Sigmoid colon (tissue), 7 donors: Measurements from ENCODE around the gene IRAG1. TPM values are rescaled to one million over a fixed set of nuclear protein-coding genes. Genes with fewer than 3 reads are reported as not detected.

Experiments
- DNase-seq: peaks from one replicate; pipeline ENCODE4 v3.0.0-alpha.2; 2019
- H3K27ac ChIP-seq, 4 donors: fragments of 200-600 bp; sonication (generic); one replicate each; pipeline ENCODE4 v1.5.1; 2016 to 2019; ENCODE audit warnings: mild to moderate bottlenecking in 1 of 4
- H3K27me3 ChIP-seq, 3 donors: fragments of 200-600 bp; sonication (generic); one replicate each; pipeline ENCODE4 v1.5.1; 2019; ENCODE audit warnings: mild to moderate bottlenecking in 1 of 3
- H3K36me3 ChIP-seq, 4 donors: fragments of 200-600 bp; sonication (generic); one replicate each; pipeline ENCODE4 v1.5.1; 2016 to 2019
- H3K4me1 ChIP-seq, 4 donors: fragments of 200-600 bp; sonication (generic); one replicate each; pipeline ENCODE4 v1.5.1; 2017 to 2019
- H3K4me3 ChIP-seq, 4 donors: fragments of 200-600 bp; sonication (generic); one replicate each; pipeline ENCODE4 v1.5.1; 2017 to 2019; ENCODE audit warnings: mild to moderate bottlenecking in 2 of 4, moderate library complexity in 1 of 4
- H3K9me3 ChIP-seq, 4 donors: fragments of 200-600 bp in 3 of 4; sonication (generic) in 3 of 4; one replicate each; pipeline versions ENCODE4 v1.5.1 to v1.6.1; 2013 to 2019
- CTCF ChIP-seq, 4 experiments: fragments of 450-650 bp in 3 of 4; fragments of 200-600 bp in 1 of 4; IDR thresholded peaks; one replicate each; pipeline ENCODE4 v1.5.1; 2016 to 2019; ENCODE audit warnings: antibody characterized with exemption in 4 of 4, mild to moderate bottlenecking in 3 of 4, moderate library complexity in 2 of 4
- EP300 ChIP-seq, 4 donors: sonication (generic); formaldehyde crosslinking; IDR thresholded peaks; one replicate each; pipeline ENCODE4 v1.6.1; 2017; ENCODE audit warnings: antibody characterized with exemption in 4 of 4
- POLR2A ChIP-seq, 2 donors: fragments of 450-650 bp; IDR thresholded peaks; one replicate each; pipeline ENCODE4 v1.6.1; 2016; ENCODE audit warnings: antibody characterized with exemption in 2 of 2, mild to moderate bottlenecking in 2 of 2, moderate library complexity in 2 of 2
- POLR2AphosphoS5 ChIP-seq, 4 donors: sonication (generic); formaldehyde crosslinking; IDR thresholded peaks; one replicate each; pipeline ENCODE4 v1.6.1; 2017; ENCODE audit warnings: antibody characterized with exemption in 4 of 4
- WGBS, 2 donors: extraction: QIAGEN DNeasy Blood & Tissue Kit; methylation state at CpG; one replicate each; pipeline ENCODE4 v1.1.7; 2013; 5-methylcytosine and 5-hydroxymethylcytosine counted together
- intact Hi-C: fragments of 100-400 bp; cut with DNase I; formaldehyde crosslinking; loops from one replicate; pipeline ENCODE4 v1.15.1; 2023
- polyA plus RNA-seq, 3 donors: library from polyadenylated mRNA; stranded (reverse); fragments of 200-250 nt; gene quantifications; one replicate each; pipeline ENCODE4 v1.2.3, GENCODE V29; 2013
- total RNA-seq, 4 donors: library from RNA; depleted of rRNA; stranded (reverse); fragments of >200 nt; gene quantifications; one replicate each; pipeline ENCODE4 v1.1.0, GENCODE V29; 2016
- donor health status: healthy with polysubstance abuse.
- donor health status: Bipolar disorder and iron deficiency.
- donor health status: healthy.

The IRAG1 gene
- total and polyA plus RNA-seq, 7 donors, result 1.8 to 153 (median 96.1) TPM

DNA sequence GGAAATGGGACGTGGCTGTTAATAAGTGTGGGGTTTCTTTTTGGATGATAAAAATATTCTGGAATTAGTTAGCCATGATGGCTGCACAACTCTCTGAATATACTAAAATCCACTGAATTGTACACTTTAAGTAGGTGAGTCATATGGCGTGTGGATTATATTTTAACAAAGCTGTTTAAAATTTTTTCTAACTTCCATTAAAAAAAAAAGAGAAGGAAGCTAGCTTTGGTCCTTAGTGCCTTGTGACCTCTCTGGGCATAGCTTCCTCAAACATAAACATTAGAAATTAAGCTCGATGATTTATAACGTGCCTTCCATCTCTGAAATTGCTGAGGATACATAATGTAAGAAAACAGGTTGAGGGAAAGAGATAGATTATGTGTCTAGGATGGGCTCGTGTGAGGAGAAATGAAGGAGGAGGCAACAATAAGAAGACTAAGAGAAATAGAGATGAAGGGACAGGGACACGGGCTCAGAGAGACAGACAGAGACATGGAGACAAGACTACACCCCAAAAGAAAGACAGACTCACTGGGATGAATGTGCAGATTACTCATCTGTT, 20.0 kb downstream of the IRAG1 start:
- peaks cover 0 to 80% (median 72%) of the 10 kb centered on the region in 4 donors for H3K4me1 ChIP-seq
- TF ChIP-seq CTCF (IDR thresholded peaks at IDR 0.05) (no peak), POLR2AphosphoS5 (IDR thresholded peaks at IDR 0.05) (no peak), POLR2A (IDR thresholded peaks at IDR 0.05) (no peak), EP300 (IDR thresholded peaks at IDR 0.05) (no peak)
- no peak for DNase-seq
- H3K36me3 ChIP-seq, result peaks cover 0 to 2% (median under 1%) of the 10 kb centered on the region in 4 donors
- intact Hi-C loops, result loop anchor here (10.0 kb wide), 1 partner anchor 349 kb away; no protein-coding TSS in a partner anchor
- WGBS, 2 donors, result 43 to 45% methylated on average over 6 of the region's 6 CpGs
- H3K9me3 ChIP-seq, result no peaks in the 10 kb centered on the region
- H3K4me3 ChIP-seq, result no peak overlapping the region
- no peaks in the 10 kb centered on the region for H3K27me3 ChIP-seq
- peak overlapping the region; percentile 80 to 85 (median 84) for H3K27ac ChIP-seq

- H3K27ac ChIP-seq, result peak overlapping the region; percentile 75 to 89 (median 84)
- no peaks in the 10 kb centered on the region for H3K9me3 ChIP-seq
- DNase-seq, result no peak
- H3K27me3 ChIP-seq, result no peaks in the 10 kb centered on the region
- TF ChIP-seq POLR2AphosphoS5 (IDR thresholded peaks at IDR 0.05), result no peak
- no peak for TF ChIP-seq EP300 (IDR thresholded peaks at IDR 0.05)
- TF ChIP-seq POLR2A (IDR thresholded peaks at IDR 0.05), result no peak
- no peak for TF ChIP-seq CTCF (IDR thresholded peaks at IDR 0.05)
- no peak overlapping the region for H3K4me3 ChIP-seq
- H3K36me3 ChIP-seq, result no peaks in the 10 kb centered on the region
- intact Hi-C loops, result loop anchor here (10.0 kb wide), 1 partner anchor 345 kb away; no protein-coding TSS in a partner anchor
- 29 to 51% methylated on average over 4 of the region's 4 CpGs for WGBS, 2 donors
- H3K4me1 ChIP-seq, result peaks cover 0 to 94% (median 89%) of the 10 kb centered on the region in 4 donors
These were observed 23.5 kb downstream of the IRAG1 start for GRCh38 chr11:10670099-10670498.

DNA sequence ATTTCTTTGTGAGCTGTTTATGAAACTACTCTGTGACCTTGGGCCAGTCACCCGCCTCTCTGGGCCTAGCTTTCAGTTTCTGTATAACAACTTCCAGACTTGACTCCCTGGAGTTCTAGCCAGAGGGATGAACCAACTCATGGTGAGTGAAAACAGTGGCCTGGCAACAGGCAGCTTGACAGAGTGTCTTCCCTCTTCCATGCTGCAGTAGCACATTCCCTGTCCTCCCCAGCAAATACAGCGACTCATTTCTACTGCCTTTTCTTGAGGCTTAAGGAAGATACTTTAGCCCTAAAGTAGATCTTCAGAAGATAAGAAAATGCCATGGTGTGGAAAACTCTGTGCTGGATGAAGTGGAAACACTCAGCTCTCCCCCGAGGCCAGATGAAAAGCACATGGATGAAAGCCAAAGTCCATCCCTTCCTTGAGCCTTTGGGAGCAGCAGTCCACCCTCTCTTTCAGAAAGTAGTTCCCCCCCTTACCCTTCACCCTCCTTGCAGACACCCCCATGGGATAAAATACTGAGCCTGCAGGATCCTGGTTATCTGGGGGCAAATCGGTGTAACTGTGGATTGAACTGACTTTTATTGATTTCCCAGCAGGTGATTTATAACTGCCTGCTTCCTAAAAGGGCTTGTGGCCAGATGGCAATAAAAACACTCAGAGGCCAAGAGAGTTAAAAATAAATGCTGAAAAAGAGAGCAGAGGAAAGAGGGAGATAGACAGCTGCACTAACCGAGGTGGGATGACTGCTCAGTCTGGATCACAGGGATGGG, 24.1 kb downstream of the IRAG1 start:
- H3K36me3 ChIP-seq, result no peaks in the 10 kb centered on the region
- intact Hi-C loops, result loop anchor here (10.0 kb wide), 1 partner anchor 345 kb away; no protein-coding TSS in a partner anchor
- H3K4me3 ChIP-seq, result no peak overlapping the region
- 31 to 37% methylated on average over 5 of the region's 5 CpGs for WGBS, 2 donors
- no peak for TF ChIP-seq POLR2A (IDR thresholded peaks at IDR 0.05)
- peak; percentile 37 to 78 (median 70) for TF ChIP-seq POLR2AphosphoS5 (IDR thresholded peaks at IDR 0.05)
- H3K4me1 ChIP-seq, result peaks cover 0 to 92% (median 88%) of the 10 kb centered on the region in 4 donors
- peak overlapping the region; percentile 75 to 89 (median 84) for H3K27ac ChIP-seq
- H3K9me3 ChIP-seq, result no peaks in the 10 kb centered on the region
- no peaks in the 10 kb centered on the region for H3K27me3 ChIP-seq
- peak; percentile 79 for DNase-seq

- 64 to 65% methylated on average over 2 of the region's 2 CpGs for WGBS, 2 donors
- H3K4me3 ChIP-seq, result no peak overlapping the region
- H3K9me3 ChIP-seq, result no peaks in the 10 kb centered on the region
- no peaks in the 10 kb centered on the region for H3K27me3 ChIP-seq
- TF ChIP-seq EP300 (IDR thresholded peaks at IDR 0.05) (no peak), POLR2A (IDR thresholded peaks at IDR 0.05) (no peak), CTCF (IDR thresholded peaks at IDR 0.05) (no peak), POLR2AphosphoS5 (IDR thresholded peaks at IDR 0.05) (no peak)
- DNase-seq, result no peak
- H3K4me1 ChIP-seq, result peaks cover 0 to 89% (median 88%) of the 10 kb centered on the region in 4 donors
- H3K36me3 ChIP-seq, result no peaks in the 10 kb centered on the region
- intact Hi-C loops, result no loop called here
- H3K27ac ChIP-seq, result peak overlapping the region; percentile 75 to 89 (median 84)
These were observed 26.1 kb downstream of the IRAG1 start for GRCh38 chr11:10667521-10667885.
